ENCODE results near the gene ROPN1B. TPM values are rescaled to one million over a fixed set of nuclear protein-coding genes. Genes with fewer than 3 reads are reported as not detected.
"Not testable (repeated sequence)": the region's sequence is repeated elsewhere in the genome, so short reads cannot be mapped to it uniquely, and the experiment has no call there.

The ROPN1B gene
- total RNA-seq, 1 experiment from 2014 or later = 0.18 TPM

DNA sequence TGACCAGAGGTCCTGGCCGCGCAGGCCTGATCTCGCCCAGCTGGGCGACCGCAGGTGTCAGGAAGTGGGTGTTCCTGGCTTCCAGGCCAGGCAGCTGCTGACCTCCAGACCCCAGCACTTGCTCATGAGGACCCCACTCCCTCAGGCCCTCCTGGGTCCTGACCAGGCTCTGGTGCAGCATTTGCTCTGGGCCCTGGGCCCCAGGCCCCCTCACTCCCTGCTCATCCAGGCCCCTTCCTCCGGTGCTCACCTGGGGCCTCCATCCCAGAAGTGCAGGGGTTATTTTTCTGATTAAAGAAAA, 7.7 kb upstream of the ROPN1B start:
- Histone ChIP-seq H4K20me1 (ENCODE audit: low read length) (no peaks in the 10 kb centered on the region), H3K9ac (ENCODE audit: low read length) (no peak overlapping the region), H3K27me3 (ENCODE audit: low read length) (no peaks in the 10 kb centered on the region), H3K4me2 (ENCODE audit: low read length) (no peak overlapping the region), H3K4me1 (ENCODE audit: insufficient read depth, low read length) (no peaks in the 10 kb centered on the region), H3K9me3 (ENCODE audit: low read length) (no peaks in the 10 kb centered on the region), H3K9me2 (replicated peaks; ENCODE audit: low read length) (no peaks in the 10 kb centered on the region), H3F3A (ENCODE audit: low read length, unreplicated experiment) (no peaks in the 10 kb centered on the region), H3K4me3 (ENCODE audit: low read length) (no peak overlapping the region), H3K36me3 (ENCODE audit: low read depth, low read length) (no peaks in the 10 kb centered on the region), H2AFZ (ENCODE audit: low read length) (no peak overlapping the region), H3K27ac (ENCODE audit: low read length) (no peak overlapping the region), H3K79me2 (ENCODE audit: low read length) (no peaks in the 10 kb centered on the region)
- ChIA-PET CTCF (no interaction called here), POLR2A (ENCODE audit: unreplicated experiment) (no interaction called here)
- no peak for TF ChIP-seq CTCF (conservative IDR thresholded peaks at IDR 0.05; ENCODE audit: low read depth, low read length)
- TF ChIP-seq EZH2 (IDR thresholded peaks at IDR 0.05; ENCODE audit: low read length, unreplicated experiment) = no peak
- TF ChIP-seq EZH2phosphoT487 (IDR thresholded peaks at IDR 0.05; ENCODE audit: borderline replicate concordance, low read length) = no peak
- DNase-seq (no peak), ATAC-seq (no peak)
- intact Hi-C loops (cut with micrococcal nuclease) = no loop called here
- no TSS peak for BruUV-seq (replicated peaks)

- H2AFZ ChIP-seq (ENCODE audit: low read length); H3K4me2 ChIP-seq (ENCODE audit: low read length); ATAC-seq; H3K9me3 ChIP-seq (ENCODE audit: low read length); H3K4me3 ChIP-seq (ENCODE audit: low read length); DNase-seq; H3K36me3 ChIP-seq (ENCODE audit: low read depth, low read length); POLR2A ChIA-PET (ENCODE audit: unreplicated experiment); intact Hi-C loops (cut with micrococcal nuclease); H4K20me1 ChIP-seq (ENCODE audit: low read length); H3K4me1 ChIP-seq (ENCODE audit: insufficient read depth, low read length); H3K27me3 ChIP-seq (ENCODE audit: low read length); H3K79me2 ChIP-seq (ENCODE audit: low read length); H3K9me2 ChIP-seq (replicated peaks; ENCODE audit: low read length); H3K27ac ChIP-seq (ENCODE audit: low read length); H3F3A ChIP-seq (ENCODE audit: low read length, unreplicated experiment); CTCF ChIA-PET; BruUV-seq (replicated peaks); H3K9ac ChIP-seq (ENCODE audit: low read length): not testable (repeated sequence)
Observed at GRCh38 chr3:125963834-125964233, 5.1 kb upstream of the ROPN1B start.

DNA sequence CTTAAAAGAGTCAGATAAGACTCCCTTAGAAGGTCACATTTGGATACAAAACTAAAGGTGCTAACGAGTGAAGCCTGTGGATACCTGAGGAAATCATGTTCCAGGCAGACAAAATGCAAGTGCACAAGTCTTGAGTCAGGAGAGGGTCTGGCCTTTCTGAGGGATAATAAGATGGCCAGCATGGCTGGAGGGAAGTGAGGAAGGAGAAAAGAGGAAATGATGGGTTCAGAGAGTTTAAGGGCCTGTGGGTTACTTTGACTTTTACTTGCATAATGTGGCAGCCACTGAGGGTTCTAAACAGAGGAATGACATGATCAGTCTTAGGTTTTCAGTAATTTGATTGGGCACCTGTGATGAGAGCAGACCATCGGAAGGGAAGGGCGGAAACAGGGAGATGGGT, 3.5 kb upstream of the ROPN1B start:
- ATAC-seq (no peak), DNase-seq (no peak)
- H3K9ac ChIP-seq (ENCODE audit: low read length) = no peak overlapping the region
- ChIA-PET POLR2A (ENCODE audit: unreplicated experiment) (no interaction called here), CTCF (no interaction called here)
- H3K9me3 ChIP-seq (ENCODE audit: low read length) = no peaks in the 10 kb centered on the region
- H3K9me2 ChIP-seq (replicated peaks; ENCODE audit: low read length) = no peaks in the 10 kb centered on the region
- H3K36me3 ChIP-seq (ENCODE audit: low read depth, low read length) = no peaks in the 10 kb centered on the region
- no peak overlapping the region for H2AFZ ChIP-seq (ENCODE audit: low read length)
- H3K27ac ChIP-seq (ENCODE audit: low read length) = no peak overlapping the region
- no peaks in the 10 kb centered on the region for H3F3A ChIP-seq (ENCODE audit: low read length, unreplicated experiment)
- H4K20me1 ChIP-seq (ENCODE audit: low read length) = no peaks in the 10 kb centered on the region
- no peaks in the 10 kb centered on the region for H3K79me2 ChIP-seq (ENCODE audit: low read length)
- no TSS peak for BruUV-seq (replicated peaks)
- no peak overlapping the region for H3K4me3 ChIP-seq (ENCODE audit: low read length)
- no peaks in the 10 kb centered on the region; the same call in 1 of the 2 replicates for H3K27me3 ChIP-seq (ENCODE audit: low read length)
- H3K4me1 ChIP-seq (ENCODE audit: insufficient read depth, low read length) = 0 out of 2 replicates have a peak, but pooled peaks cover 5% of the 10 kb centered on the region
- no peak for TF ChIP-seq EZH2phosphoT487 (IDR thresholded peaks at IDR 0.05; ENCODE audit: borderline replicate concordance, low read length)
- no peak for TF ChIP-seq EZH2 (IDR thresholded peaks at IDR 0.05; ENCODE audit: low read length, unreplicated experiment)
- no peak for TF ChIP-seq CTCF (conservative IDR thresholded peaks at IDR 0.05; ENCODE audit: low read depth, low read length)
- intact Hi-C loops (cut with micrococcal nuclease) = no loop called here
- no peak overlapping the region for H3K4me2 ChIP-seq (ENCODE audit: low read length)
